H1 (cell line): Measurements from ENCODE around the gene FSTL4. TPM values are rescaled to one million over a fixed set of nuclear protein-coding genes. Genes with fewer than 3 reads are reported as not detected.
A peak's percentile ranks its signal among the peaks of the same experiment; 100 is the strongest.

Experiments
- CTCF ChIA-PET: fragments of 300-600 bp; sonication (Branson Sonifier 250); formaldehyde crosslinking; loops from one replicate; lab custom pipeline; 2021; ENCODE audit not compliant: partially characterized antibody; lab: Charles Lee
- POLR2A ChIA-PET: fragments of 300-600 bp; sonication (Branson Sonifier 250); formaldehyde crosslinking; loops from one replicate; lab custom pipeline; 2021; ENCODE audit warnings: inconsistent platforms; ENCODE audit not compliant: partially characterized antibody; lab: Charles Lee
- DNase-seq, 2 experiments: peaks; one replicate each; pipeline versions ENCODE4 v3.0.0 to v3.0.0-alpha.2; 2010 to 2022; ENCODE audit warnings: low spot score in 2 of 2, low read depth in 1 of 2, mixed read lengths in 1 of 2
- FAIRE-seq: peaks from 2 replicates; lab custom pipeline; 2011; peaks lifted over from hg19 to GRCh38; lab: Jason Lieb, UNC
- H2AFZ ChIP-seq: 2 replicates; pipeline ENCODE4 v1.8.1; 2012; ENCODE audit warnings: low read length, inconsistent platforms
- H2AK5ac ChIP-seq: 2 replicates; pipeline ENCODE4 v1.6.1; 2013; ENCODE audit warnings: low read depth, low read length
- H2BK120ac ChIP-seq: replicated peaks from 2 replicates; pipeline ENCODE3; 2013; ENCODE audit warnings: low read depth, low read length, inconsistent platforms
- H2BK12ac ChIP-seq: 2 replicates; pipeline ENCODE4 v1.6.1; 2013; ENCODE audit warnings: low read depth, low read length
- H2BK15ac ChIP-seq: 2 replicates; pipeline ENCODE4 v1.6.1; 2013; ENCODE audit warnings: low read length
- H2BK20ac ChIP-seq: 2 replicates; pipeline ENCODE4 v1.6.1; 2013; ENCODE audit warnings: low read length
- H2BK5ac ChIP-seq: 2 replicates; pipeline ENCODE4 v1.6.1; 2013; ENCODE audit warnings: low read depth, low read length
- H3K14ac ChIP-seq: 2 replicates; pipeline ENCODE4 v1.6.1; 2013; ENCODE audit warnings: inconsistent platforms; ENCODE audit not compliant: insufficient read length
- H3K18ac ChIP-seq: 2 replicates; pipeline ENCODE4 v1.6.1; 2013; ENCODE audit warnings: low read length; ENCODE audit errors: extremely low read depth
- H3K23ac ChIP-seq: 2 replicates; pipeline ENCODE4 v1.6.1; 2013; ENCODE audit warnings: inconsistent platforms; ENCODE audit not compliant: insufficient read length
- H3K23me2 ChIP-seq: 2 replicates; pipeline ENCODE4 v1.6.1; 2013; ENCODE audit warnings: low read depth, low read length
- H3K27ac ChIP-seq: 2 replicates; pipeline ENCODE4 v1.6.1; 2011; ENCODE audit warnings: low read depth, low read length, inconsistent platforms
- H3K27me3 ChIP-seq, 4 experiments: replicated peaks in 1 of 4; 1 replicate in 1 of 4; 2 replicates in 3 of 4; pipeline versions ENCODE4 v1.6.1 to v1.8.1; 2011 to 2013; ENCODE audit warnings: low read length in 3 of 4, mild to moderate bottlenecking in 3 of 4, inconsistent platforms in 2 of 4, mixed read lengths in 2 of 4, moderate library complexity in 1 of 4; ENCODE audit not compliant: control insufficient read depth in 3 of 4, insufficient read depth in 3 of 4; ENCODE audit errors: extremely low read depth in 1 of 4
- H3K36me3 ChIP-seq, 4 experiments: 2 replicates each; pipeline versions ENCODE4 v1.6.1 to v1.8.1; 2011 to 2013; ENCODE audit warnings: mild to moderate bottlenecking in 4 of 4, low read length in 3 of 4, moderate library complexity in 2 of 4, control low read depth in 1 of 4, inconsistent platforms in 1 of 4; ENCODE audit not compliant: insufficient read depth in 4 of 4, control insufficient read depth in 2 of 4
- H3K4ac ChIP-seq: replicated peaks from 2 replicates; pipeline ENCODE3; 2013; ENCODE audit warnings: low read length, low read depth, mixed read lengths, inconsistent platforms; ENCODE audit not compliant: insufficient read length
- H3K4me1 ChIP-seq, 4 experiments: replicated peaks in 1 of 4; 1 replicate in 1 of 4; 2 replicates in 3 of 4; pipeline versions ENCODE4 v1.6.1 to v1.8.1; 2011 to 2013; ENCODE audit warnings: low read length in 3 of 4, inconsistent platforms in 2 of 4, mixed read lengths in 1 of 4; ENCODE audit not compliant: insufficient read depth in 4 of 4, control insufficient read depth in 3 of 4
- H3K4me2 ChIP-seq, 2 experiments: 2 replicates each; pipeline versions ENCODE4 v1.6.1 to v1.8.1; 2011 to 2013; ENCODE audit warnings: low read depth in 2 of 2, low read length in 2 of 2, control low read depth in 1 of 2, inconsistent platforms in 1 of 2, mild to moderate bottlenecking in 1 of 2; ENCODE audit not compliant: insufficient read depth in 1 of 2
- H3K4me3 ChIP-seq, 4 experiments: fragments of 200-600, 300-600 bp in 1 of 4; sonication (generic), shearing (Covaris generic), sonication (Bioruptor Twin) in 1 of 4; 2 replicates each; pipeline versions ENCODE4 v1.5.1 to v1.8.1; 2011 to 2016; ENCODE audit warnings: low read length in 4 of 4, low read depth in 3 of 4, control low read depth in 2 of 4, inconsistent platforms in 2 of 4, mild to moderate bottlenecking in 2 of 4, mixed read lengths in 1 of 4, moderate library complexity in 1 of 4; ENCODE audit not compliant: insufficient read depth in 2 of 4; ENCODE audit errors: extremely low read depth in 1 of 4
- H3K56ac ChIP-seq: replicated peaks from 2 replicates; pipeline ENCODE3; 2013; ENCODE audit warnings: low read depth, mild to moderate bottlenecking, mixed read lengths, low read length, inconsistent platforms; ENCODE audit not compliant: insufficient read length
- H3K79me1 ChIP-seq: 2 replicates; pipeline ENCODE4 v1.6.1; 2013; ENCODE audit warnings: low read depth, low read length, control low read depth
- H3K79me2 ChIP-seq, 2 experiments: 2 replicates each; pipeline versions ENCODE4 v1.6.1 to v1.8.1; 2012 to 2013; ENCODE audit warnings: low read length in 2 of 2, mild to moderate bottlenecking in 2 of 2, inconsistent platforms in 1 of 2; ENCODE audit not compliant: insufficient read depth in 2 of 2, control insufficient read depth in 1 of 2
- H3K9ac ChIP-seq, 4 experiments: replicated peaks in 1 of 4; 1 replicate in 1 of 4; 2 replicates in 3 of 4; pipeline versions ENCODE4 v1.6.1 to v1.8.1; 2011 to 2013; ENCODE audit warnings: low read depth in 3 of 4, low read length in 3 of 4, control low read depth in 2 of 4, mild to moderate bottlenecking in 2 of 4, moderate library complexity in 2 of 4, inconsistent platforms in 1 of 4; ENCODE audit errors: extremely low read depth in 1 of 4
- H3K9me3 ChIP-seq, 2 experiments: 2 replicates each; pipeline versions ENCODE4 v1.6.1 to v1.8.1; 2012 to 2013; ENCODE audit warnings: mild to moderate bottlenecking in 2 of 2, moderate library complexity in 2 of 2, control low read depth in 1 of 2, inconsistent platforms in 1 of 2, low read depth in 1 of 2, low read length in 1 of 2, mixed read lengths in 1 of 2; ENCODE audit not compliant: insufficient read depth in 2 of 2
- H4K20me1 ChIP-seq, 2 experiments: replicated peaks in 1 of 2; 2 replicates each; pipeline versions ENCODE3 to v1.8.1; 2011 to 2013; ENCODE audit warnings: inconsistent platforms in 2 of 2, low read length in 2 of 2, mild to moderate bottlenecking in 1 of 2; ENCODE audit not compliant: insufficient read depth in 2 of 2, control insufficient read depth in 1 of 2
- H4K5ac ChIP-seq: 2 replicates; pipeline ENCODE4 v1.6.1; 2013; ENCODE audit warnings: low read length, low read depth, mixed read lengths, inconsistent platforms; ENCODE audit not compliant: insufficient read length
- H4K8ac ChIP-seq: 2 replicates; pipeline ENCODE4 v1.8.0; 2013; ENCODE audit warnings: mild to moderate bottlenecking, moderate library complexity, low read length, inconsistent platforms; ENCODE audit not compliant: insufficient read depth; ENCODE audit errors: extremely low read depth
- H4K91ac ChIP-seq: replicated peaks from 2 replicates; pipeline ENCODE3; 2013; ENCODE audit warnings: low read length, mixed read lengths, inconsistent platforms; ENCODE audit not compliant: insufficient read length
- RAD21 ChIP-seq, 2 experiments: IDR thresholded peaks in 1 of 2; conservative IDR thresholded peaks in 1 of 2; 2 replicates each; pipeline ENCODE4 v1.6.1; 2011; ENCODE audit warnings: low read depth in 2 of 2, low read length in 2 of 2, improper control_type of control experiment in 1 of 2, inconsistent platforms in 1 of 2, mild to moderate bottlenecking in 1 of 2, moderate library complexity in 1 of 2
- WGBS, 2 experiments: shearing (Covaris generic) in 1 of 2; methylation state at CpG; one replicate each; pipeline versions ENCODE4 v1.1.6 to v1.1.7; 2013 to 2015; ENCODE audit warnings: low lambda C conversion rate in 2 of 2, mixed read lengths in 2 of 2, inconsistent platforms in 1 of 2, low coverage in 1 of 2, missing lambda C conversion rate in 1 of 2; ENCODE audit not compliant: insufficient replicate concordance in 2 of 2, insufficient coverage in 1 of 2, insufficient read length in 1 of 2; ENCODE audit errors: extremely low coverage in 1 of 2, missing lambda C conversion rate in 1 of 2; 5-methylcytosine and 5-hydroxymethylcytosine counted together
- polyA plus RNA-seq, 7 experiments: library from polyadenylated mRNA; depleted of rRNA in 3 of 7; stranded (reverse) in 5 of 7; unstranded in 2 of 7; fragments of >200 nt in 5 of 7; fragments of 200-250 nt in 2 of 7; gene quantifications; 1 replicate in 5 of 7; 2 replicates in 1 of 7; 4 replicates in 1 of 7; pipeline versions ENCODE4 v1.2.1 to v1.2.3, GENCODE V29; 2011 to 2013; ENCODE audit warnings: missing spikeins in 2 of 7, mixed read lengths in 2 of 7
- total RNA-seq: library from RNA; stranded (reverse); fragmentation: NEBNext Ultra II Directional; extraction: Animal tissue kit (Norgen Biotek cat#: 25700); gene quantifications from 2 replicates; pipeline ENCODE4 v1.2.1, GENCODE V29; 2021

The FSTL4 gene
- total and polyA plus RNA-seq, 2 of the 8 experiments (the other 6 are each of a cell fraction or from before 2014, with no cell fraction given), result 3.1 to 4.1 TPM

DNA sequence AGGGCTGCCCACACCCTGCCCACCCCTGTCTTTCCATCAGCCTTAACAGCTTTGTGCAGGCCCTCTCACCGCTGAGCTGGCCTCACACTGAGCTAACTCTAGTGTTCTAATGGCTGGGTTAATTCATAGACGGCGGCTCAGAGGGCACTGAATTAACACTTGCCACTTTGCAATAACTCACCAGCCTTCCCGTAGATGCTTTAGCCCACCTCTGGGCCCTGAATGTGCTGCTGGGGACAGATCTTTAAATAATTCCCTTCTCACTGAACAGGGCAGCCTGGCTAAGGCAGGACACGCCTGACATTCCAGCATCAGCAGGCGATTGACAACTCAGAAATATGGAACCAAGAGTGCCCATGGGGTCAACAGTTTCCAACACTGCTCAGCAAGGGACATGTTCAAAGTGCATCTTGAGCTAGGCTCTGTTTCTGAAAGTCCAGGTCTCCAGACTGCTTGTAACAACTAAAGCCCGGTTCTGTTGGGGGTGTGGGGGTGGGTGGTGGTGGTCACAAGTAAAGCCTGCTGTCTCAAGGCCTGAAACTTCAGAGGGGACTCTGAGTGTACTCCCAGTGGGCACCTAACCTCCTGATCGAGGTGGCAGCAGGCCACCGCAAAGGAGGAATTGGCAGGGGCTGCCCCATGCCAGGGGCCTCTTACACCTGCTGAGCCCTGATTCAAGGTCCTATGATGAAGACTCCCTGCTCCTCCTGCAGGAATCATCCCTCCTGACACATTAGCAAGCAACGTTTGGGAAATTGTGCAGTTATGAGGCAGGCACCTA lies 248.3 kb downstream of the FSTL4 start:
- H3K4me1 ChIP-seq, result peaks cover 5 to 23% (median 14%) of the 10 kb centered on the region in 4 experiments
- peak overlapping the region; percentile 16; the same call in 1 of the 2 replicates for H4K8ac ChIP-seq
- H2BK120ac ChIP-seq, result no peak overlapping the region
- H3K4me3 ChIP-seq, result no peak overlapping the region
- WGBS, 2 experiments, result 84% methylated on average over 10 of the region's 10 CpGs; no CpG with 5 or more reads in 1 of the 2 experiments
- no peak overlapping the region for H3K27ac ChIP-seq
- DNase-seq (no peak), FAIRE-seq (peak; percentile 19)
- H3K18ac ChIP-seq, result peak overlapping the region; percentile 17; the same call in 1 of the 2 replicates
- no peak overlapping the region for H2AK5ac ChIP-seq
- POLR2A ChIA-PET, result interaction anchor here (1.1 kb wide), 1 partner anchor 14 kb away, joined by 3 read pairs; no protein-coding TSS in a partner anchor
- no peak overlapping the region for H3K14ac ChIP-seq
- no peak overlapping the region for H3K4ac ChIP-seq
- no peaks in the 10 kb centered on the region for H3K9me3 ChIP-seq
- no peak overlapping the region for H4K5ac ChIP-seq
- H4K20me1 ChIP-seq, result no peaks in the 10 kb centered on the region
- H3K23ac ChIP-seq, result no peak overlapping the region
- no peak overlapping the region for H3K9ac ChIP-seq
- no peaks in the 10 kb centered on the region; a peak in 3 of 7 replicates for H3K27me3 ChIP-seq
- no peaks in the 10 kb centered on the region for H3K36me3 ChIP-seq
- H2AFZ ChIP-seq, result no peak overlapping the region
- no peak overlapping the region; the same call in 1 of the 2 replicates for H2BK12ac ChIP-seq
- no peak overlapping the region for H2BK5ac ChIP-seq
- H3K79me1 ChIP-seq, result no peaks in the 10 kb centered on the region
- H3K4me2 ChIP-seq, result no peak overlapping the region
- H3K23me2 ChIP-seq, result no peaks in the 10 kb centered on the region
- H3K79me2 ChIP-seq, result no peaks in the 10 kb centered on the region
- CTCF ChIA-PET, result interaction anchor here (0.7 to 5.5 kb wide), 11 partner anchors 9 to 251 kb away, joined by 3 to 32 read pairs (median 4); no protein-coding TSS in a partner anchor
- no peak overlapping the region for H2BK15ac ChIP-seq
- no peak overlapping the region for H3K56ac ChIP-seq
- H4K91ac ChIP-seq, result no peak overlapping the region
- peak overlapping the region; percentile 0; the same call in 1 of the 2 replicates for H2BK20ac ChIP-seq
- peak in 1 of 2 experiments; percentile 5; a peak in 1 of 4 replicates for TF ChIP-seq RAD21 (IDR thresholded peaks at IDR 0.05 in 1 of 2, conservative IDR thresholded peaks at IDR 0.05 in 1 of 2; ENCODE audit: low read depth in 2 of 2, low read length in 2 of 2)
